K562 (cell line): Measurements from ENCODE around the gene WDHD1.

ENCODE experiments used
- EHMT2 ChIP-seq: fragments of 450-650 bp; IDR thresholded peaks from 2 replicates; pipeline ENCODE4 v1.6.1; 2018; ENCODE audit warnings: antibody characterized with exemption
- ZC3H11A ChIP-seq: IDR thresholded peaks from 2 replicates; pipeline ENCODE4 v1.6.1; 2012; ENCODE audit warnings: low read depth, low read length, improper control_type of control experiment
- TF ChIP-seq, protein P1 (sequence below): fragments of 450-650 bp; formaldehyde crosslinking; IDR thresholded peaks from 2 replicates; pipeline ENCODE4 v1.4.0; 2022; ENCODE audit warnings: missing genetic modification characterization
- TF ChIP-seq, protein P2 (sequence below), 3 experiments: IDR thresholded peaks in 2 of 3; conservative IDR thresholded peaks in 1 of 3; 2 replicates each; pipeline ENCODE4 v1.5.1; 2011 to 2012; ENCODE audit warnings: low read length in 3 of 3, mild to moderate bottlenecking in 3 of 3, control low read depth in 2 of 3, improper control_type of control experiment in 1 of 3, inconsistent platforms in 1 of 3, low read depth in 1 of 3, mixed read lengths in 1 of 3, moderate library complexity in 1 of 3; ENCODE audit not compliant: insufficient read depth in 2 of 3

DNA sequence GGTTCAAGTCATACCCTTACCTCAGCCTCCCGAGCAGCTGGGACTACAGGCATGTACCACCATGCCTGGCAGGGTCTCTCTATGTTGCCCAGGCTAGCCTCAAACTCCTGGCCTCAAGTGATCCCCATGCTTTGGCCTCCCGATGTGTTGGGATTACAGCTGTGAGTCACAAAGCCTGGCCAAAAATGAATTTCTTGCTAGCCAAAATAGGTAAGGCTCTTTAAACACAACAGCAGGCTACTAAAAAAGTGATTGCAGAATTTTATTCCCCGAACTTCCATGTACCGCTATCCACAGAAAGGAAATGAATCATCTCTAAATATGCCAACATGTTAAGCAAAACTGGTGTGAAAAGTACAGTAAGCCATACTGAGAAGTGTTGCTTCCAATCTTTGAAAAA is 50.6 kb downstream of the WDHD1 start:
- TF ChIP-seq EHMT2 (no peak), ZC3H11A (no peak)
- TF ChIP-seq, protein P1, sequence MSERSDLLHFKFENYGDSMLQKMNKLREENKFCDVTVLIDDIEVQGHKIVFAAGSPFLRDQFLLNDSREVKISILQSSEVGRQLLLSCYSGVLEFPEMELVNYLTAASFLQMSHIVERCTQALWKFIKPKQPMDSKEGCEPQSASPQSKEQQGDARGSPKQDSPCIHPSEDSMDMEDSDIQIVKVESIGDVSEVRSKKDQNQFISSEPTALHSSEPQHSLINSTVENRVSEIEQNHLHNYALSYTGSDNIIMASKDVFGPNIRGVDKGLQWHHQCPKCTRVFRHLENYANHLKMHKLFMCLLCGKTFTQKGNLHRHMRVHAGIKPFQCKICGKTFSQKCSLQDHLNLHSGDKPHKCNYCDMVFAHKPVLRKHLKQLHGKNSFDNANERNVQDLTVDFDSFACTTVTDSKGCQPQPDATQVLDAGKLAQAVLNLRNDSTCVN (CRISPR knock-in tag): no peak
- TF ChIP-seq, protein P2, sequence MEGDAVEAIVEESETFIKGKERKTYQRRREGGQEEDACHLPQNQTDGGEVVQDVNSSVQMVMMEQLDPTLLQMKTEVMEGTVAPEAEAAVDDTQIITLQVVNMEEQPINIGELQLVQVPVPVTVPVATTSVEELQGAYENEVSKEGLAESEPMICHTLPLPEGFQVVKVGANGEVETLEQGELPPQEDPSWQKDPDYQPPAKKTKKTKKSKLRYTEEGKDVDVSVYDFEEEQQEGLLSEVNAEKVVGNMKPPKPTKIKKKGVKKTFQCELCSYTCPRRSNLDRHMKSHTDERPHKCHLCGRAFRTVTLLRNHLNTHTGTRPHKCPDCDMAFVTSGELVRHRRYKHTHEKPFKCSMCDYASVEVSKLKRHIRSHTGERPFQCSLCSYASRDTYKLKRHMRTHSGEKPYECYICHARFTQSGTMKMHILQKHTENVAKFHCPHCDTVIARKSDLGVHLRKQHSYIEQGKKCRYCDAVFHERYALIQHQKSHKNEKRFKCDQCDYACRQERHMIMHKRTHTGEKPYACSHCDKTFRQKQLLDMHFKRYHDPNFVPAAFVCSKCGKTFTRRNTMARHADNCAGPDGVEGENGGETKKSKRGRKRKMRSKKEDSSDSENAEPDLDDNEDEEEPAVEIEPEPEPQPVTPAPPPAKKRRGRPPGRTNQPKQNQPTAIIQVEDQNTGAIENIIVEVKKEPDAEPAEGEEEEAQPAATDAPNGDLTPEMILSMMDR (IDR thresholded peaks at IDR 0.05 in 2 of 3, conservative IDR thresholded peaks at IDR 0.05 in 1 of 3; ENCODE audit: insufficient read depth in 2 of 3, low read depth in 1 of 3, low read length in 3 of 3): no peak
